IMR-90 (cell line): Measurements from ENCODE around the gene FRY. TPM values are rescaled to one million over a fixed set of nuclear protein-coding genes. Genes with fewer than 3 reads are reported as not detected.

ENCODE experiments used
- ATAC-seq: fragments of 200-7000 bp; cut with Tn5 transposase; 2 replicates; pipeline ENCODE4 v1.9.1; 2020; ENCODE audit warnings: low read depth, mild to moderate bottlenecking, moderate library complexity
- BruUV-seq: library from RNA; stranded (reverse); fragments of 400-500 nt; replicated peaks from 2 replicates; lab custom pipeline; 2021; lab: Mats Ljungman, UMichigan
- CTCF ChIA-PET: fragments of 300-600 bp; formaldehyde crosslinking; extraction: SDS; loops from one replicate; lab custom pipeline; 2021; ENCODE audit warnings: antibody characterized with exemption; lab: Yijun Ruan, JAX
- POLR2A ChIA-PET: fragments of 300-600 bp; sonication (Branson Sonifier 250); formaldehyde crosslinking; loops from one replicate; lab custom pipeline; 2022; ENCODE audit warnings: antibody characterized with exemption; ENCODE audit not compliant: unreplicated experiment; lab: Charles Lee
- DNase-seq: peaks from one replicate; pipeline ENCODE4 v3.0.0; 2013
- H2AFZ ChIP-seq: replicated peaks from 2 replicates; pipeline ENCODE3; 2013; ENCODE audit warnings: low read length, mild to moderate bottlenecking; ENCODE audit not compliant: poor library complexity
- H2AK5ac ChIP-seq: 2 replicates; pipeline ENCODE4 v1.6.1; 2013; ENCODE audit warnings: low read depth, low read length, inconsistent platforms
- H2AK9ac ChIP-seq: replicated peaks from 2 replicates; pipeline ENCODE3; 2013; ENCODE audit warnings: mild to moderate bottlenecking, low read depth, low read length, moderate library complexity; ENCODE audit not compliant: poor library complexity
- H2BK120ac ChIP-seq: 2 replicates; pipeline ENCODE4 v1.6.1; 2013; ENCODE audit warnings: low read depth, low read length, inconsistent platforms
- H2BK15ac ChIP-seq: 3 replicates; pipeline ENCODE4 v1.6.1; 2013; ENCODE audit warnings: low read depth, low read length, inconsistent platforms
- H2BK20ac ChIP-seq: 2 replicates; pipeline ENCODE4 v1.6.1; 2013; ENCODE audit warnings: low read depth, mild to moderate bottlenecking, inconsistent platforms, low read length, moderate library complexity
- H2BK5ac ChIP-seq: 2 replicates; pipeline ENCODE4 v1.6.1; 2013; ENCODE audit warnings: mild to moderate bottlenecking, low read depth, low read length, inconsistent platforms; ENCODE audit not compliant: poor library complexity, severe bottlenecking
- H3K14ac ChIP-seq: replicated peaks from 2 replicates; pipeline ENCODE4 v1.6.1; 2013; ENCODE audit warnings: low read depth, low read length, inconsistent platforms
- H3K18ac ChIP-seq: 2 replicates; pipeline ENCODE4 v1.6.1; 2013; ENCODE audit warnings: low read depth, low read length, control low read depth
- H3K23ac ChIP-seq: 2 replicates; pipeline ENCODE4 v1.6.1; 2013; ENCODE audit warnings: low read depth, low read length, inconsistent platforms
- H3K27ac ChIP-seq: 2 replicates; pipeline ENCODE4 v1.5.1; 2013; ENCODE audit warnings: mild to moderate bottlenecking, control low read depth, low read length; ENCODE audit not compliant: insufficient read depth
- H3K27me3 ChIP-seq: 2 replicates; pipeline ENCODE4 v1.6.1; 2013; ENCODE audit warnings: low read length; ENCODE audit not compliant: control insufficient read depth, insufficient read depth
- H3K36me3 ChIP-seq: 2 replicates; pipeline ENCODE4 v1.6.1; 2013; ENCODE audit warnings: low read length, mixed read lengths; ENCODE audit not compliant: control insufficient read depth, insufficient read depth
- H3K4ac ChIP-seq: 2 replicates; pipeline ENCODE4 v1.6.1; 2013; ENCODE audit warnings: low read depth, low read length, inconsistent platforms
- H3K4me1 ChIP-seq: 2 replicates; pipeline ENCODE4 v1.6.1; 2013; ENCODE audit warnings: low read length, mixed read lengths; ENCODE audit not compliant: control insufficient read depth, insufficient read depth
- H3K4me2 ChIP-seq: 2 replicates; pipeline ENCODE4 v1.6.1; 2013; ENCODE audit warnings: low read depth, mild to moderate bottlenecking, control low read depth, low read length, moderate library complexity
- H3K4me3 ChIP-seq: 2 replicates; pipeline ENCODE4 v1.5.1; 2013; ENCODE audit warnings: low read depth, mild to moderate bottlenecking, control low read depth, low read length, moderate library complexity; ENCODE audit not compliant: insufficient read depth
- H3K56ac ChIP-seq: 2 replicates; pipeline ENCODE4 v1.6.1; 2013; ENCODE audit warnings: low read length, inconsistent platforms; ENCODE audit not compliant: insufficient read depth; ENCODE audit errors: extremely low read depth
- H3K79me1 ChIP-seq, 2 experiments: 2 replicates each; pipeline ENCODE4 v1.6.1; 2013; ENCODE audit warnings: low read length in 2 of 2, inconsistent platforms in 1 of 2, low read depth in 1 of 2
- H3K9ac ChIP-seq: 2 replicates; pipeline ENCODE4 v1.6.1; 2013; ENCODE audit warnings: low read depth, low read length, control low read depth
- H3K9me1 ChIP-seq: 2 replicates; pipeline ENCODE4 v1.6.1; 2013; ENCODE audit warnings: low read length, inconsistent platforms; ENCODE audit not compliant: insufficient read depth
- H3K9me3 ChIP-seq: 2 replicates; pipeline ENCODE4 v1.6.1; 2013; ENCODE audit warnings: low read length; ENCODE audit not compliant: control insufficient read depth, insufficient read depth
- H4K20me1 ChIP-seq: 2 replicates; pipeline ENCODE4 v1.6.1; 2013; ENCODE audit warnings: low read length, inconsistent platforms; ENCODE audit not compliant: insufficient read depth
- H4K5ac ChIP-seq: 2 replicates; pipeline ENCODE4 v1.6.1; 2013; ENCODE audit warnings: mild to moderate bottlenecking, low read depth, low read length, control low read depth
- H4K8ac ChIP-seq, 2 experiments: 2 replicates each; pipeline ENCODE4 v1.6.1; 2013; ENCODE audit warnings: low read depth in 2 of 2, low read length in 2 of 2, control low read depth in 1 of 2, inconsistent platforms in 1 of 2
- H4K91ac ChIP-seq: 2 replicates; pipeline ENCODE4 v1.6.1; 2013; ENCODE audit warnings: low read depth, low read length, inconsistent platforms; ENCODE audit not compliant: insufficient read depth
- RCOR1 ChIP-seq: IDR thresholded peaks from 2 replicates; pipeline ENCODE4 v1.6.1; 2012; ENCODE audit warnings: mild to moderate bottlenecking, low read length, improper control_type of control experiment; ENCODE audit not compliant: insufficient replicate concordance
- SMC3 ChIP-seq: fragments of 150-350 bp; IDR thresholded peaks from 2 replicates; pipeline ENCODE4 v1.6.1; 2016; ENCODE audit warnings: low read depth, mild to moderate bottlenecking, antibody characterized with exemption, low read length, moderate library complexity
- WGBS, 2 experiments: methylation state at CpG; one replicate each; pipeline versions ENCODE4 v1.1.5 to v1.1.7; 2013; ENCODE audit warnings: missing lambda C conversion rate in 2 of 2; ENCODE audit not compliant: insufficient read length in 1 of 2; ENCODE audit errors: extremely low coverage in 2 of 2; 5-methylcytosine and 5-hydroxymethylcytosine counted together
- dilution Hi-C: fragments of 300-500 bp; cut with HindIII; formaldehyde crosslinking; loops from one replicate; pipeline ENCODE4 v1.14.3; 2018; ENCODE audit warnings: low sequenced_read_pairs; ENCODE audit not compliant: unreplicated experiment
- in situ Hi-C: fragments of 300-500 bp; cut with MboI; formaldehyde crosslinking; loops from 3 replicates; pipeline ENCODE4 v1.14.3; 2019; ENCODE audit warnings: low sequenced_read_pairs, inconsistent platforms, mixed read lengths
- intact Hi-C: fragments of 100-400 bp; cut with micrococcal nuclease; formaldehyde crosslinking; loops from 2 replicates; pipeline ENCODE4 v1.10.0; 2022
- polyA plus RNA-seq, 3 experiments: library from polyadenylated mRNA; depleted of rRNA; stranded (reverse); fragments of >200 nt; gene quantifications; 2 replicates each; pipeline ENCODE4 v1.2.3, GENCODE V29; 2012; ENCODE audit warnings: low replicate concordance in 1 of 3
- total RNA-seq: library from RNA; depleted of rRNA; stranded (reverse); fragments of >200 nt; gene quantifications from 2 replicates; pipeline ENCODE4 v1.2.3, GENCODE V29; 2012
- TF ChIP-seq, protein P1 (sequence below): fragments of 150-350 bp; IDR thresholded peaks from 2 replicates; pipeline ENCODE4 v1.6.1; 2017; ENCODE audit warnings: mild to moderate bottlenecking, antibody characterized with exemption, low read length, low read depth

Gene FRY
- total and polyA plus RNA-seq, 2 of the 4 experiments (the other 2 are of a cell fraction): 3.0 to 4.8 TPM

DNA sequence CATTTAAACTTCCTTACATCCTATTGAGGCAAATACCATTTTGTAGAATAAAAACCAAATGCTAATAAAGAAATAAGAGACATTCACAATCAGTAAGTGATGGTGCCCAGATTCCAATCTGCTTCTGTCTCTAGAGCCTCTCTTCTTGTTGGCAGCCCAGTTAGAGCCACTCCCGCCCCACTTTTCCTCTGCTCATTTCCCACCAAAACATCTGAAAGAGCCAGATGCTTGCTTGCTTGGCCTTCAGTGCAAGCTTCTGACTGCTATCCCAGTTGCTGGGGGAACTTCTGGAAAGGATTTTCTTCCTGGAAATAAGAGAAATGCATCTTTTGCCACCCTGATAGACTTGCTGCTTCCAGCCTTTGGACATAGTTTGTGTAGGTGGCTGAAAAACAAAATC is 12.9 kb downstream of the FRY start:
- Histone ChIP-seq H3K14ac (no peak overlapping the region), H2BK5ac (no peak overlapping the region), H3K4me1 (peaks cover 20% of the 10 kb centered on the region), H3K9me1 (peaks cover 11% of the 10 kb centered on the region), H3K4ac (no peak overlapping the region), H3K18ac (no peak overlapping the region), H2BK120ac (no peak overlapping the region), H3K4me2 (no peak overlapping the region), H2BK20ac (no peak overlapping the region), H3K9ac (no peak overlapping the region), H3K36me3 (no peaks in the 10 kb centered on the region), H3K56ac (no peak overlapping the region), H3K27ac (no peak overlapping the region), H3K4me3 (no peak overlapping the region), H2BK15ac (no peak overlapping the region), H3K9me3 (no peaks in the 10 kb centered on the region), H2AK5ac (no peak overlapping the region), H3K79me1 (peaks cover 0 to 21% of the 10 kb centered on the region in 2 experiments; a peak in 2 of 4 replicates), H4K91ac (no peak overlapping the region), H4K8ac (no peak overlapping the region), H4K5ac (no peak overlapping the region), H3K23ac (no peak overlapping the region), H3K27me3 (no peaks in the 10 kb centered on the region), H2AFZ (no peak overlapping the region), H2AK9ac (no peak overlapping the region), H4K20me1 (no peaks in the 10 kb centered on the region)
- no TSS peak for BruUV-seq
- in situ Hi-C loops (no loop called here), intact Hi-C loops (no loop called here), dilution Hi-C loops (no loop called here)
- DNase-seq (no peak), ATAC-seq (no peak)
- no peak for TF ChIP-seq SMC3
- TF ChIP-seq, protein P1, sequence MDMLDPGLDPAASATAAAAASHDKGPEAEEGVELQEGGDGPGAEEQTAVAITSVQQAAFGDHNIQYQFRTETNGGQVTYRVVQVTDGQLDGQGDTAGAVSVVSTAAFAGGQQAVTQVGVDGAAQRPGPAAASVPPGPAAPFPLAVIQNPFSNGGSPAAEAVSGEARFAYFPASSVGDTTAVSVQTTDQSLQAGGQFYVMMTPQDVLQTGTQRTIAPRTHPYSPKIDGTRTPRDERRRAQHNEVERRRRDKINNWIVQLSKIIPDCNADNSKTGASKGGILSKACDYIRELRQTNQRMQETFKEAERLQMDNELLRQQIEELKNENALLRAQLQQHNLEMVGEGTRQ: no peak
- TF ChIP-seq RCOR1: no peak
- ChIA-PET CTCF (no interaction called here), POLR2A (no interaction called here)
- no CpG with 5 or more reads among the region's 1 CpG for WGBS, 2 experiments
